ENCODE measurements around the gene THUMPD3. TPM values are rescaled to one million over a fixed set of nuclear protein-coding genes. Genes with fewer than 3 reads are reported as not detected.

THUMPD3 gene
- total RNA-seq, 3 donors from 2014 or later (not counting 1 experiment from before 2014, with no cell fraction given) = 44.0 to 48.8 (median 46.3) TPM

GRCh38 chr3:9399746-9400145, 36.9 kb downstream of the THUMPD3 start:
- peak overlapping the region; percentile 98 for H3K4me3 Mint-ChIP-seq
- H3K9me3 Mint-ChIP-seq = no peaks in the 10 kb centered on the region
- no peaks in the 10 kb centered on the region for H3K36me3 Mint-ChIP-seq
- no peaks in the 10 kb centered on the region for H3K9me3 ChIP-seq (ENCODE audit: control insufficient read depth, insufficient read depth, low read length)
- H3K27ac Mint-ChIP-seq = peak overlapping the region; percentile 99
- H3K4me1 ChIP-seq (ENCODE audit: control insufficient read depth, insufficient read depth, low read length) = peaks cover 25% of the 10 kb centered on the region
- no peaks in the 10 kb centered on the region for H3K36me3 ChIP-seq (ENCODE audit: control insufficient read depth, insufficient read depth, low read length)
- no peak for TF ChIP-seq CTCF (IDR thresholded peaks at IDR 0.05)
- H3K27ac ChIP-seq (ENCODE audit: low read length) = peak overlapping the region; percentile 90
- no peak for ATAC-seq
- DNase-seq = peak in 1 of 2 donors; percentile 36
- H3K4me3 ChIP-seq (ENCODE audit: low read length) = no peak overlapping the region
- intact Hi-C loops (cut with micrococcal nuclease) = loop anchor here (2.0 to 5.0 kb wide), 2 partner anchors 53 to 333 kb away; partner anchors contain the start of gene BRPF1
- no peaks in the 10 kb centered on the region for H3K27me3 ChIP-seq (ENCODE audit: control insufficient read depth, insufficient read depth, low read length)
- no peaks in the 10 kb centered on the region for H3K27me3 Mint-ChIP-seq (ENCODE audit: low read depth in 2 of 2)
- WGBS (ENCODE audit: insufficient coverage) = 13% methylated on average over 2 of the region's 3 CpGs
- H3K4me1 Mint-ChIP-seq = peaks cover 71 to 80% of the 10 kb centered on the region in 2 donors

- DNase-seq (no peak), ATAC-seq (no peak)
- Mint-ChIP-seq H3K4me3 (peak overlapping the region; percentile 40), H3K27me3 (ENCODE audit: low read depth in 2 of 2) (no peaks in the 10 kb centered on the region), H3K27ac (peak overlapping the region; percentile 99), H3K4me1 (peaks cover 69 to 78% of the 10 kb centered on the region in 2 donors), H3K36me3 (no peaks in the 10 kb centered on the region), H3K9me3 (no peaks in the 10 kb centered on the region)
- WGBS (ENCODE audit: insufficient coverage) = 58% methylated on average over 3 of the region's 3 CpGs
- Histone ChIP-seq H3K27ac (ENCODE audit: low read length) (no peak overlapping the region), H3K9me3 (ENCODE audit: control insufficient read depth, insufficient read depth, low read length) (no peaks in the 10 kb centered on the region), H3K4me3 (ENCODE audit: low read length) (no peak overlapping the region), H3K4me1 (ENCODE audit: control insufficient read depth, insufficient read depth, low read length) (peaks cover 16% of the 10 kb centered on the region), H3K27me3 (ENCODE audit: control insufficient read depth, insufficient read depth, low read length) (no peaks in the 10 kb centered on the region), H3K36me3 (ENCODE audit: control insufficient read depth, insufficient read depth, low read length) (no peaks in the 10 kb centered on the region)
- intact Hi-C loops (cut with micrococcal nuclease) = no loop called here
- TF ChIP-seq CTCF (IDR thresholded peaks at IDR 0.05) = no peak
Observed at GRCh38 chr3:9400616-9401015, 37.8 kb downstream of the THUMPD3 start.

- Histone ChIP-seq H3K9me3 (ENCODE audit: control insufficient read depth, insufficient read depth, low read length) (no peaks in the 10 kb centered on the region), H3K4me1 (ENCODE audit: control insufficient read depth, insufficient read depth, low read length) (peaks cover 14% of the 10 kb centered on the region), H3K27ac (ENCODE audit: low read length) (no peak overlapping the region), H3K27me3 (ENCODE audit: control insufficient read depth, insufficient read depth, low read length) (no peaks in the 10 kb centered on the region), H3K36me3 (ENCODE audit: control insufficient read depth, insufficient read depth, low read length) (no peaks in the 10 kb centered on the region), H3K4me3 (ENCODE audit: low read length) (no peak overlapping the region)
- 97% methylated on average over 3 of the region's 4 CpGs for WGBS (ENCODE audit: insufficient coverage)
- no peaks in the 10 kb centered on the region for H3K36me3 Mint-ChIP-seq
- ATAC-seq = no peak
- no peak overlapping the region for H3K4me3 Mint-ChIP-seq
- peaks cover 71 to 73% of the 10 kb centered on the region in 2 donors for H3K4me1 Mint-ChIP-seq
- no peak for TF ChIP-seq CTCF (IDR thresholded peaks at IDR 0.05)
- intact Hi-C loops (cut with micrococcal nuclease) = no loop called here
- peak overlapping the region; percentile 99 for H3K27ac Mint-ChIP-seq
- no peaks in the 10 kb centered on the region for H3K9me3 Mint-ChIP-seq
- H3K27me3 Mint-ChIP-seq (ENCODE audit: low read depth in 2 of 2) = no peaks in the 10 kb centered on the region
- DNase-seq = no peak
Observed at GRCh38 chr3:9401986-9402385, 39.1 kb downstream of the THUMPD3 start.
